Brain microvascular endothelial cell (primary cell): Measurements from ENCODE around the gene PSMD3.

ENCODE experiments used
- DNase-seq: peaks from one replicate; pipeline ENCODE4 v3.0.0-alpha.2; 2020
- H3K27ac ChIP-seq: fragments of 250-450 bp; sonication (Bioruptor Pico); 2 replicates; pipeline ENCODE4 v1.5.1; 2020; ENCODE audit warnings: mild to moderate bottlenecking, moderate library complexity
- H3K27me3 ChIP-seq: fragments of 250-450 bp; sonication (Bioruptor Pico); replicated peaks from 2 replicates; pipeline ENCODE4 v1.5.1; 2020; ENCODE audit warnings: mild to moderate bottlenecking
- H3K36me3 ChIP-seq: fragments of 250-450 bp; sonication (Bioruptor Pico); replicated peaks from 2 replicates; pipeline ENCODE4 v1.5.1; 2020; ENCODE audit warnings: mild to moderate bottlenecking
- H3K4me3 ChIP-seq: 2 replicates; pipeline ENCODE4 v1.5.1; 2011; ENCODE audit warnings: low read depth, mild to moderate bottlenecking, control low read depth, low read length, moderate library complexity
- CTCF ChIP-seq: IDR thresholded peaks from 2 replicates; pipeline ENCODE4 v1.5.1; 2011; ENCODE audit warnings: low read depth, mild to moderate bottlenecking, moderate library complexity, low read length, control low read depth, inconsistent platforms; ENCODE audit errors: missing control alignments
- in situ Hi-C: cut with HindIII; loops from 2 replicates; pipeline ENCODE4 v1.10.0; 2017; ENCODE audit warnings: low sequenced_read_pairs, low pct_ligation_motif_present

Gene PSMD3

DNA sequence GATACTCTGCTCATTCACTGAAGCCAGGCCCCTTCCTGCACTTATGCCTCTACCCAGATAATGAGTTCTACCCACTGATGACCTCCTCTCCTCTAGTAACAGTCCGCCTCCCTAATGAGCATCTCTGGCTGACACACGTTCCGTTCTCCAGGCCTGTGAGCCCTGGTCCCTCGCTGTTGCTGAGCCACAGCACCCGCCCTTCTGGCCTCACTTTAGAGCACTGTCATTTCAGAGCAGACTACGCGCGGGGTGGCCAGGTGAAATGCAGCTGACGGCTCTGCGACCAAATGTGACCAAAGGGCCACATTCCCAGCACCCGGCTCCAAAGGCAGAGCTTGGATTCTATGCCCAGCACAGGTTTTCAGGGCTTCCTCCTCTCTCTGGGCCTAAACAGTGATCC, 13.8 kb downstream of the PSMD3 start:
- Histone ChIP-seq H3K36me3 (peaks cover 79% of the 10 kb centered on the region), H3K27me3 (no peaks in the 10 kb centered on the region), H3K27ac (no peak overlapping the region), H3K4me3 (no peak overlapping the region)
- TF ChIP-seq CTCF, result no peak
- in situ Hi-C loops, result no loop called here
- no peak for DNase-seq

DNA sequence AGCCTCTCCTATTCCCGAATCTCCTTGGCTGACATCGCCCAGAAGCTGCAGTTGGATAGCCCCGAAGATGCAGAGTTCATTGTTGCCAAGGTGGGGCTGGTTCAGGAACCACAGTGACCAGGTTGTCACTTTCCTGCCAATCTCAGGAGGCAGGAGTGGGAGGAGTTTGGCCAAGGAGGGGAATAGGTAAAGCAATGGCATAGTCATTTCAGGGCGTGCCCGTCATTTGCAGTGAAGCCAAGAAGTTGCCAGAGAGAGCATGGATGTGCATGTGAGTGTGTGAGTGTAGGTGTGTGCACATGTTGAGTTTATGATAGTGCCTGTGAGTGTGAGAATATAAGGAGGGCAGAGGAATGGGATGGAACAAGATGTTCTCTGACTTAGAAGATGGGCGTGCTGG, 14.8 kb downstream of the PSMD3 start:
- H3K36me3 ChIP-seq, result peaks cover 69% of the 10 kb centered on the region

DNA sequence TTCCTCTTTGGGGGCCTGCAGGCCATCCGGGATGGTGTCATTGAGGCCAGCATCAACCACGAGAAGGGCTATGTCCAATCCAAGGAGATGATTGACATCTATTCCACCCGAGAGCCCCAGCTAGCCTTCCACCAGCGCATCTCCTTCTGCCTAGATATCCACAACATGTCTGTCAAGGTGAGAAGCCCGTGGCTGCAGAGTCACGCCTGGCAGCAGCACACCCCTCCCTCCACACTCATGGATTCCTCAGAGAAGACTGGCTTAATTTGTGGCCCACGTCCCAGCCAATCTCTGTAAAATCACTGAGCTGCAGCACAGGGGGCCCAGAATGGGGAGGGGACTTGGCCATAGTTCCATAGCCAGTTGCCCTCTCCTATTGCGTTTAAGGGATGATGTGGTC, 15.6 kb downstream of the PSMD3 start:
- no peak for TF ChIP-seq CTCF
- Histone ChIP-seq H3K27me3 (no peaks in the 10 kb centered on the region), H3K4me3 (no peak overlapping the region), H3K36me3 (peaks cover 61% of the 10 kb centered on the region), H3K27ac (no peak overlapping the region)
- DNase-seq, result no peak
- in situ Hi-C loops, result no loop called here

More for the DNA sequence above, 14.8 kb downstream of the PSMD3 start:
- in situ Hi-C loops, result no loop called here
- DNase-seq, result no peak
- no peak overlapping the region for H3K4me3 ChIP-seq
- H3K27ac ChIP-seq, result no peak overlapping the region
- no peaks in the 10 kb centered on the region for H3K27me3 ChIP-seq
- no peak for TF ChIP-seq CTCF

DNA sequence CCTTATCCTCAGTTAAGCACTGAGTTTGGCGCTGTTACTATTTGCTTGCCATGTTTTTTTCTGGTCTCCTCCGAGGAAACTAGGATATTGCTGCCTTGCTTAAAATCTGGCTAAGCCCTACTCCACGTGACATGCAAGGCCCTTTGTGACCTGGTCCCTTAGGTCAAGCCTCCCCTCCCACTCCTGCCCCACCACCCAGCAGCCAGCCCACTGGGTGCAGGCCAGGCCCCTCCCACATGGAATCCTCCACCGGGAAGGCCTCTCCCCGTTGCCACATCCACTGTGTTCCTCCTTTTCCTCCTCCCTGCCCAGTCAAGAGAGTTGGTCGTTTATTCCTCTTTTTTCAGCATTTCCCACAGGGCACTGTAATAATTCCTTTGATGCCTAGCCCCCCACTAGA, 16.2 kb downstream of the PSMD3 start:
- Histone ChIP-seq H3K27me3 (no peaks in the 10 kb centered on the region), H3K36me3 (peaks cover 56% of the 10 kb centered on the region), H3K27ac (no peak overlapping the region), H3K4me3 (no peak overlapping the region)
- TF ChIP-seq CTCF, result no peak
- no peak for DNase-seq
- in situ Hi-C loops, result no loop called here

DNA sequence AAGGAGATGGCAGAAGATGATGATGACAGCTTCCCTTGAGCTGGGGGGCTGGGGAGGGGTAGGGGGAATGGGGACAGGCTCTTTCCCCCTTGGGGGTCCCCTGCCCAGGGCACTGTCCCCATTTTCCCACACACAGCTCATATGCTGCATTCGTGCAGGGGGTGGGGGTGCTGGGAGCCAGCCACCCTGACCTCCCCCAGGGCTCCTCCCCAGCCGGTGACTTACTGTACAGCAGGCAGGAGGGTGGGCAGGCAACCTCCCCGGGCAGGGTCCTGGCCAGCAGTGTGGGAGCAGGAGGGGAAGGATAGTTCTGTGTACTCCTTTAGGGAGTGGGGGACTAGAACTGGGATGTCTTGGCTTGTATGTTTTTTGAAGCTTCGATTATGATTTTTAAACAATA, 16.9 kb downstream of the PSMD3 start:
- Histone ChIP-seq H3K27me3 (no peaks in the 10 kb centered on the region), H3K36me3 (peaks cover 49% of the 10 kb centered on the region), H3K4me3 (no peak overlapping the region), H3K27ac (no peak overlapping the region)
- no peak for TF ChIP-seq CTCF
- in situ Hi-C loops, result no loop called here
- no peak for DNase-seq

- in situ Hi-C loops, result no loop called here
- TF ChIP-seq CTCF, result no peak
- Histone ChIP-seq H3K27ac (no peak overlapping the region), H3K36me3 (peaks cover 34% of the 10 kb centered on the region), H3K4me3 (no peak overlapping the region), H3K27me3 (no peaks in the 10 kb centered on the region)
- peak; percentile 16 for DNase-seq
Measured at GRCh38 chr17:39999067-39999466, 18.5 kb downstream of the PSMD3 start.
